Measurements from ENCODE around the gene TGFB2.

GRCh38 chr1:218426343-218426657, 81.2 kb downstream of the TGFB2 start:
- no peak for TF ChIP-seq POLR2A (IDR thresholded peaks at IDR 0.05)
- no peak for TF ChIP-seq CTCF (IDR thresholded peaks at IDR 0.05)
